ENCODE data around the gene PRKD2. TPM values are rescaled to one million over a fixed set of nuclear protein-coding genes. Genes with fewer than 3 reads are reported as not detected.

PRKD2 gene
- total and polyA plus RNA-seq, 10 of the 15 experiments (the other 5 are each of a cell fraction or from before 2014, with no cell fraction given), result 2.3 to 98.8 (median 32.9) TPM

DNA sequence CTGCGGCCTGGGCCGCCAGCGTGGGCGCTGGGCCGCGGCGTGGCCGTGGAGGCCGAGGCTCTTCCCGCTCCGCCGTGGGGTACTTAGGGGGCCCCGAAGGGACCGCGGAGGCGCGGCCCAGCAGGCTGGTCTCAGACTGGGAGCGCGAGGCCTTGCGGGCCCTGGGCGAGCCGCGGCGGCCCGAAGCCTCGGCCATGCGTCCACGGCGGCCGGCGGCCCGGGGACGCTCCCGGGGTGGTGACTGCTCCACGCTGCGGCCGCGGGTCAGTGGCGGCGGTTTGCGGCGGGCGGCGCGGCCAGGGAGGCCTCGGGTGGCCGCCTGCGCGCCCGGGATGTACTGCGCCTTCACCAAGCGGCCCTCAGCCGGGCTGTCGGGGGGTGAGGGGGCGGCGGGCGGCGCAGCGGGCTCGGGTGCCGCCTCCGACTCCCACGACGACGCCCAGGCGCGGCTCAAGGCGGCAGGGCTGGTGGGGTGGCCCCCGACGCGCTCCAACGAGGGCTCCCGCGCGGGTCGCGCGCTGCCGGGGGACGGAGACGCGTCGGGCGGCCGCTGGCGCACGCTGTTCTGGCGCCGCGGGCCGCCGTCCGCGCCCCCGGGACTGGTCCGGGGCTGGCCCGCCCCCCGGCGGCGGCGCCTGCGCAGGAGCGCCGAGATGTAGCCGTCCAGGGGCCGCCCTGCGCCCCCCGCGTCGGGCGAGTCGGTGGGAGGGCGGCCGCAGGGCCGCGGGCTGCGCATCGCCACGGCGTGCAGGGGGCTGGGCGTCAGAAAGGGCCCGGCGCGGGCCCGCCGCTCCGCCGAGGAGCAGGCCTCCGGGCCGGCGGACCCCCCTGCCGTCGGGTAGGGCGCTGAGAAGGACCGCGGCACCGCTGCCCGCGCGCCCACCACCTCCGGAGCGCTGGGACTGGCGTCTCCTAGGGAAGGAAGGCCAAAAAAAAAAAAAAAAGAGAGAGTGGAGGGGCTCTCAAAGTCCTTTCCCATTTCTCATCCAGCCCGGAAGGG, 67.7 kb downstream of the PRKD2 start (continued):
- TF ChIP-seq CREB1 (IDR thresholded peaks at IDR 0.05; ENCODE audit: low read depth) (no peak), MYC (IDR thresholded peaks at IDR 0.05; ENCODE audit: insufficient read depth, insufficient read length, insufficient replicate concordance, low read length, severe bottlenecking) (no peak), SUZ12 (IDR thresholded peaks at IDR 0.05; ENCODE audit: unreplicated experiment) (no peak), SIN3A (IDR thresholded peaks at IDR 0.05; ENCODE audit: low read depth, low read length) (no peak), WRNIP1 (IDR thresholded peaks at IDR 0.05; ENCODE audit: borderline replicate concordance, low read depth, low read length) (no peak), BACH1 (IDR thresholded peaks at IDR 0.05; ENCODE audit: borderline replicate concordance) (no peak), NBN (IDR thresholded peaks at IDR 0.05) (no peak), STAT1 (conservative IDR thresholded peaks at IDR 0.05) (no peak)

DNA sequence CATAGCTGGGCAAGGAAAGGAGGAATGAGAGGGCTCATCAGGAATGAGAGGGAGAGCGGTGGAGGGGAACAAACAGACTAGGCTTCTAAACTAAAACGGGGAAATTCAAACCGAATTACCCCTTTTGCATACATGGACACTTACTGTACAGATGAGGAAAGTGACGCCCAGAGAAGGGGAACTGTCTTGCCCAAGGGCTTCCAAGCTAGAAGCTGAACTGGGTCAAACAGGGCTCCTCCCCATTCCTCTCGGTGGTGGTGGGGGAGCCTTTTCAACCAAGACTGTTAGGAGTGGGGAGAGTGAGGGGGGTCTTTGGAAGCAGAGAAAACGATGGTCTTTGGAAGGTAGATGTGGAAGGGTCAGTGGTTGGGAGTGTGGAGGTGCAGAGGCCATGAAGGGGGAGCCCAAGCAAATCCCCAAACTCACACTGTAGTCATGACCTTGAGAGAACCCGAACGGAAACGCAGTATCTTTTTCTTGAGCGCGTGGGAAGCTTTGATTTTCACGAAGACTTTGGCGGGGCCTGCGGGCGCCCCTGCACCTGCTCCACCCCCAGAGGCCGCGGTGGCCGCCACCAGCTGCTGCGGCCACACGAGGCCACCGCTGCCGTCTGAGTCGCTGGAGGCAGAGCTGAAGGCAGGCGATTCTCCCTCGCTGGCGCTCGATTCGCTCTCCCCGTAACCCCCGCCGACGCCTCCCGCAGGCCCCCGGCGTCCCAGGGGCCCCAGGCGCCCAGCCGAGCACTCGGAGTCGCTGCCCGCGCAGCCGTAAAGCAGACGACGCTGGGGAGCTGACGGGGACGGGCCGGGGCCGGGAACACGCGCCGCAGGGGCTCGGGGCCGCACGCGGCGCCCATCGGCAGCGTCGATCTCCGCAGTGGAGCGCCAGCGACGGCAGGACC, 68.6 kb downstream of the PRKD2 start:
- Histone ChIP-seq H3K4me1 (ENCODE audit: control insufficient read depth, insufficient read depth, low read length) (peaks cover 5% of the 10 kb centered on the region; the same call in 1 of the 2 replicates), H4K20me1 (ENCODE audit: control insufficient read depth, insufficient read depth) (no peaks in the 10 kb centered on the region), H3K4me2 (ENCODE audit: control insufficient read depth, insufficient read depth) (peak overlapping the region; percentile 63), H3K4me3 (no peak overlapping the region), H3K36me3 (ENCODE audit: control insufficient read depth in 2 of 2, insufficient read depth in 2 of 2, low read length in 1 of 2) (no peaks in the 10 kb centered on the region), H3K27me3 (replicated peaks in 1 of 2; ENCODE audit: control insufficient read depth in 2 of 2, insufficient read depth in 2 of 2, low read length in 1 of 2) (no peaks in the 10 kb centered on the region; a peak in 1 of 4 replicates), H2AFZ (ENCODE audit: control insufficient read depth, low read depth, low read length) (peak overlapping the region; percentile 40; the same call in 1 of the 2 replicates), H3K9me3 (replicated peaks; ENCODE audit: control insufficient read depth, insufficient read depth, low read length) (no peaks in the 10 kb centered on the region; the same call in 2 of the 3 replicates), H3K9ac (ENCODE audit: control insufficient read depth, insufficient read depth, low read length) (no peak overlapping the region), H3K79me2 (ENCODE audit: control insufficient read depth, insufficient read depth, low read length) (no peaks in the 10 kb centered on the region), H3K27ac (ENCODE audit: control insufficient read depth, insufficient read depth) (no peak overlapping the region)
- WGBS (ENCODE audit: insufficient coverage, insufficient replicate concordance, low lambda C conversion rate, missing lambda C conversion rate), result 21% methylated on average over 57 of the region's 63 CpGs
- CTCF ChIA-PET, result interaction anchor here (0.9 to 1.9 kb wide), 5 partner anchors 13 to 56 kb away, joined by 3 to 14 read pairs (median 3); partner anchors contain the start of gene DACT3
- SMC1A ChIA-PET (ENCODE audit: uncharacterized antibody, unreplicated experiment), result interaction anchor here (0.7 to 4.5 kb wide), 3 partner anchors 9 to 13 kb away, joined by 3 to 22 read pairs (median 4); partner anchors contain the start of gene DACT3
- no TSS peak for BruUV-seq (replicated peaks)
- POLR2A ChIA-PET, result no interaction called here
- ATAC-seq, result peak; percentile 70
- RAD21 ChIA-PET (ENCODE audit: unreplicated experiment), result interaction anchor here (4.5 kb wide), 1 partner anchor 13 kb away, joined by 22 read pairs; the partner anchor contains the start of gene DACT3
- peak; percentile 18 for FAIRE-seq
- intact Hi-C loops (cut with micrococcal nuclease; ENCODE audit: unreplicated experiment) (no loop called here), in situ Hi-C loops (cut with MboI) (no loop called here)
- DNase-seq (ENCODE audit: low read depth, low spot score), result no peak
- TF ChIP-seq MEF2A (IDR thresholded peaks at IDR 0.05; ENCODE audit: insufficient read depth, low read depth, low read length) (no peak), BHLHE40 (IDR thresholded peaks at IDR 0.05; ENCODE audit: borderline replicate concordance in 1 of 2, low read depth in 2 of 2, low read length in 1 of 2) (peak; percentile 48 to 67; a peak in 1 of 4 replicates), RAD51 (IDR thresholded peaks at IDR 0.05) (no peak), ZNF207 (IDR thresholded peaks at IDR 0.05; ENCODE audit: borderline replicate concordance) (no peak), TCF3 (IDR thresholded peaks at IDR 0.05; ENCODE audit: borderline replicate concordance, insufficient read depth, low read depth, low read length) (peak; percentile 73; the same call in 1 of the 2 replicates), TCF12 (IDR thresholded peaks at IDR 0.05; ENCODE audit: low read depth, low read length) (peak; percentile 98), ZNF687 (IDR thresholded peaks at IDR 0.05) (peak; percentile 68; the same call in 1 of the 2 replicates), POU2F2 (IDR thresholded peaks at IDR 0.05; ENCODE audit: borderline replicate concordance, low read depth, low read length) (0 out of 3 replicates have a peak, but pooled peaks have one; percentile 16)

Measured in GM12878 (cell line).